Measurements from ENCODE around the gene GSDME.

Gene GSDME

GRCh38 chr7:24728121-24728500 is 29.2 kb downstream of the GSDME start:
- no peak overlapping the region for H3K4me3 ChIP-seq (ENCODE audit: low read depth, low read length)
- TF ChIP-seq CTCF (IDR thresholded peaks at IDR 0.05; ENCODE audit: low read depth, low read length), result no peak

- no peak for TF ChIP-seq CTCF (IDR thresholded peaks at IDR 0.05; ENCODE audit: low read depth, low read length)
- H3K4me3 ChIP-seq (ENCODE audit: low read depth, low read length), result no peak overlapping the region
These were observed 29.8 kb downstream of the GSDME start for GRCh38 chr7:24727154-24728120.

- no peak for TF ChIP-seq CTCF (IDR thresholded peaks at IDR 0.05; ENCODE audit: low read depth, low read length)
- no peak overlapping the region for H3K4me3 ChIP-seq (ENCODE audit: low read depth, low read length)
These were observed 31.6 kb downstream of the GSDME start for GRCh38 chr7:24725554-24726241.

- TF ChIP-seq CTCF (IDR thresholded peaks at IDR 0.05; ENCODE audit: low read depth, low read length), result no peak
- no peak overlapping the region for H3K4me3 ChIP-seq (ENCODE audit: low read depth, low read length)
These were observed 32.6 kb downstream of the GSDME start for GRCh38 chr7:24724451-24725190.

- TF ChIP-seq CTCF (IDR thresholded peaks at IDR 0.05; ENCODE audit: low read depth, low read length), result no peak
- no peak overlapping the region for H3K4me3 ChIP-seq (ENCODE audit: low read depth, low read length)
These were observed 34.1 kb downstream of the GSDME start for GRCh38 chr7:24723178-24723530.

- H3K4me3 ChIP-seq (ENCODE audit: low read depth, low read length), result no peak overlapping the region
- TF ChIP-seq CTCF (IDR thresholded peaks at IDR 0.05; ENCODE audit: low read depth, low read length), result no peak
These were observed 34.7 kb downstream of the GSDME start for GRCh38 chr7:24722386-24723177.
